ENCODE measurements around the gene CNNM2.

The CNNM2 gene

GRCh38 chr10:103083266-103083976 lies 165.3 kb downstream of the CNNM2 start:
- H3K4me3 ChIP-seq (replicated peaks; ENCODE audit: low read depth, low read length): no peak overlapping the region
- TF ChIP-seq, protein P1, sequence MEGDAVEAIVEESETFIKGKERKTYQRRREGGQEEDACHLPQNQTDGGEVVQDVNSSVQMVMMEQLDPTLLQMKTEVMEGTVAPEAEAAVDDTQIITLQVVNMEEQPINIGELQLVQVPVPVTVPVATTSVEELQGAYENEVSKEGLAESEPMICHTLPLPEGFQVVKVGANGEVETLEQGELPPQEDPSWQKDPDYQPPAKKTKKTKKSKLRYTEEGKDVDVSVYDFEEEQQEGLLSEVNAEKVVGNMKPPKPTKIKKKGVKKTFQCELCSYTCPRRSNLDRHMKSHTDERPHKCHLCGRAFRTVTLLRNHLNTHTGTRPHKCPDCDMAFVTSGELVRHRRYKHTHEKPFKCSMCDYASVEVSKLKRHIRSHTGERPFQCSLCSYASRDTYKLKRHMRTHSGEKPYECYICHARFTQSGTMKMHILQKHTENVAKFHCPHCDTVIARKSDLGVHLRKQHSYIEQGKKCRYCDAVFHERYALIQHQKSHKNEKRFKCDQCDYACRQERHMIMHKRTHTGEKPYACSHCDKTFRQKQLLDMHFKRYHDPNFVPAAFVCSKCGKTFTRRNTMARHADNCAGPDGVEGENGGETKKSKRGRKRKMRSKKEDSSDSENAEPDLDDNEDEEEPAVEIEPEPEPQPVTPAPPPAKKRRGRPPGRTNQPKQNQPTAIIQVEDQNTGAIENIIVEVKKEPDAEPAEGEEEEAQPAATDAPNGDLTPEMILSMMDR (IDR thresholded peaks at IDR 0.05; ENCODE audit: low read depth, low read length, missing control alignments): no peak
- DNase-seq (ENCODE audit: extremely low read depth, low read depth): no peak

DNA sequence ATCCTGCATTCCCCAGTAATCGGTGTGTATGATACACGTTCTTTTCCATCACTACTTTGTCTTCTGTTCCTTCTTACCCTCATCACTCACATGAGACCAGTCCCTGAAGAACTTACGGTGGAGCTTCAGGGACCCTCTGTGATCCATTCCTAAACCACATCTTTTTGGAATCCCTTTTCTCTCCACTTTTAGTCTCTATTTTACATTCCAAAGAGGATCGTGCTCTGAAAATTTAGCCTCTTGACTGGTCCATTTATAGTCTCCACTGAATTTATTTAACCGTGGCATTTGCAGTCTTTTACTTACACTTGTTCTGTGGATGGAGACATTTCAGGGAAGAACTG lies 165.9 kb downstream of the CNNM2 start:
- TF ChIP-seq, protein P1 (IDR thresholded peaks at IDR 0.05; ENCODE audit: low read depth, low read length, missing control alignments): no peak
- DNase-seq (ENCODE audit: extremely low read depth, low read depth): no peak
- H3K4me3 ChIP-seq (replicated peaks; ENCODE audit: low read depth, low read length): no peak overlapping the region

DNA sequence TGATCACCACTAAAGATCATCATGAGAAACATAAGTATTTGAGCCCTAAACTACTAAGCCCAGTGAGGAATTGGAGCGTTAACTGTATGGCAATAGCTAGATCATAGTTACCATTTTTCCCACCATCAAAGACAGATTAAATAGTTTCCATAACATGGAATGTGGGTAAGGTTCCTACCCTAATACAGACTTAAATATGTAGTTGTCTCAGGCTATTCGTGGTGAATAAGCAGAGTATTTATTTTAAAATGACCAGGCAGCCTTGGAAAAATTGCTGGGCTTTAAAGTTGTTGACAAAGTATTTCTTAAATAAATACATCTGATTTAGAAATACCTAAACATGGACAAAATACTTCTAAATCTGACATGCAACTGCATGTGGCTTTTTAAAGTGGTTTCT lies 168.2 kb downstream of the CNNM2 start:
- no peak overlapping the region for H3K4me3 ChIP-seq (replicated peaks; ENCODE audit: low read depth, low read length)
- TF ChIP-seq, protein P1 (IDR thresholded peaks at IDR 0.05; ENCODE audit: low read depth, low read length, missing control alignments): no peak
- no peak for DNase-seq (ENCODE audit: extremely low read depth, low read depth)

DNA sequence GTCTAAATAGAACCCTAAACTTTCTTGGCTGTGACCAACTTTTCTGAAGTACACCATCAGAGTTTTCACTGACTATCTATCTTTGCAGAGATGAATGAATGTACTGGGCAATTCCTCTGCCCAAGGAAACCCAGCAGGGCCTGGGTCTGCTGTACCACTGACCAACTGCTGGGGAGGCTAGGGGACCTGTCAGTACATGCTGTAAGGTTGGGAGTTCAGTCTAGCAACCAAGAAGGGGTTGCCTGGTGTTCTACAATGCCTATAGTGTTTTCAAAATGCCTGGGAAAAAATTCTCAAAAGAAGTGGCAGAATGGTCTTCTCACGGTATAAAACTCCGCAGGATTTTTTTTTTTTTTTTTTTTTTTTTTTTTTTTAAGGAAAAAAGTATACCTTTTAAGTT lies 168.7 kb downstream of the CNNM2 start:
- H3K4me3 ChIP-seq (replicated peaks; ENCODE audit: low read depth, low read length): no peak overlapping the region
- TF ChIP-seq, protein P1 (IDR thresholded peaks at IDR 0.05; ENCODE audit: low read depth, low read length, missing control alignments): no peak

GRCh38 chr10:103089493-103089892 lies 171.4 kb downstream of the CNNM2 start:
- H3K4me3 ChIP-seq (replicated peaks; ENCODE audit: low read depth, low read length): no peak overlapping the region
- TF ChIP-seq, protein P1 (IDR thresholded peaks at IDR 0.05; ENCODE audit: low read depth, low read length, missing control alignments): no peak
- DNase-seq (ENCODE audit: extremely low read depth, low read depth): no peak

More for the DNA sequence above, 168.7 kb downstream of the CNNM2 start:
- no peak for DNase-seq (ENCODE audit: extremely low read depth, low read depth)

GRCh38 chr10:103090911-103091310 lies 172.8 kb downstream of the CNNM2 start:
- no peak overlapping the region for H3K4me3 ChIP-seq (replicated peaks; ENCODE audit: low read depth, low read length)
- TF ChIP-seq, protein P1 (IDR thresholded peaks at IDR 0.05; ENCODE audit: low read depth, low read length, missing control alignments): no peak
- DNase-seq (ENCODE audit: extremely low read depth, low read depth): no peak

DNA sequence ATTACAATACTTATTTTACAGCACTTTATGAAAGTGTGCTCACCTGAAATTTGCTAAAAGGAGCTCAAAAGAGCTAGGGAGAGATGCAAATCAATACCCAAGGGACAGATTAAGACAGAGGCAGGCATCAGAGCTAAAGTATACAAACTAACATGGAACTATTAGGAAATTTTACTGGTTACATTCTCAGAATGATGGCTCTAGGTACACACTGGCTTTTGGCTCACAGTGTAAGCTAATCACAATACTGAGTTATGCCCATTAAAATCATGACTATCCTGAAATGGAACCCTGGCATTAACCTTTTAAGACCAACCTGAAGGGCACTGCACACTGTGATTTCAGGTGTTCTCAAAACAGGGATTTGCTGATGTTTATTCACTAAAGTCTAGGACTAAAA lies 176.9 kb downstream of the CNNM2 start:
- TF ChIP-seq, protein P1 (IDR thresholded peaks at IDR 0.05; ENCODE audit: low read depth, low read length, missing control alignments): no peak
- H3K4me3 ChIP-seq (replicated peaks; ENCODE audit: low read depth, low read length): no peak overlapping the region
- DNase-seq (ENCODE audit: extremely low read depth, low read depth): no peak

Data from HFF-Myc (cell line).